Tibial artery (tissue), 4 donors: ENCODE measurements around the gene LYRM4.

Source experiments
- DNase-seq, 2 donors: peaks; one replicate each; pipeline ENCODE4 v3.0.0-alpha.2; 2019
- H3K27ac ChIP-seq, 2 donors: fragments of 200-600 bp; sonication (generic) in 1 of 2; 1 replicate in 1 of 2; 2 replicates in 1 of 2; pipeline ENCODE4 v1.5.1; 2018 to 2019; ENCODE audit warnings: mild to moderate bottlenecking in 1 of 2
- H3K27me3 ChIP-seq, 2 donors: fragments of 200-600 bp; sonication (generic) in 1 of 2; one replicate each; pipeline versions ENCODE4 v1.5.1 to v1.6.0; 2016 to 2019
- H3K36me3 ChIP-seq, 3 donors: fragments of 200-600 bp; sonication (generic) in 2 of 3; one replicate each; pipeline ENCODE4 v1.5.1; 2016 to 2019; ENCODE audit warnings: mild to moderate bottlenecking in 2 of 3
- H3K4me1 ChIP-seq, 4 donors: fragments of 200-600 bp; sonication (generic) in 2 of 4; 1 replicate in 3 of 4; 2 replicates in 1 of 4; pipeline ENCODE4 v1.5.1; 2016 to 2019
- H3K4me3 ChIP-seq, 2 donors: fragments of 200-600 bp; sonication (generic) in 1 of 2; 1 replicate in 1 of 2; 2 replicates in 1 of 2; pipeline ENCODE4 v1.5.1; 2018 to 2019; ENCODE audit warnings: mild to moderate bottlenecking in 2 of 2
- H3K9me3 ChIP-seq, 3 donors: fragments of 200-600 bp; sonication (generic) in 1 of 3; one replicate each; pipeline ENCODE4 v1.5.1; 2016 to 2019
- intact Hi-C: fragments of 100-400 bp; cut with DNase I; formaldehyde crosslinking; loops from one replicate; pipeline ENCODE4 v1.15.0; 2023; ENCODE audit warnings: low total_unique reads
- TF ChIP-seq, protein P1 (sequence below), 2 experiments: fragments of 200-600 bp in 1 of 2; fragments of 450-650 bp in 1 of 2; IDR thresholded peaks; one replicate each; pipeline ENCODE4 v1.5.1; 2017 to 2019; ENCODE audit warnings: antibody characterized with exemption in 2 of 2, mild to moderate bottlenecking in 1 of 2, moderate library complexity in 1 of 2

Gene LYRM4

DNA sequence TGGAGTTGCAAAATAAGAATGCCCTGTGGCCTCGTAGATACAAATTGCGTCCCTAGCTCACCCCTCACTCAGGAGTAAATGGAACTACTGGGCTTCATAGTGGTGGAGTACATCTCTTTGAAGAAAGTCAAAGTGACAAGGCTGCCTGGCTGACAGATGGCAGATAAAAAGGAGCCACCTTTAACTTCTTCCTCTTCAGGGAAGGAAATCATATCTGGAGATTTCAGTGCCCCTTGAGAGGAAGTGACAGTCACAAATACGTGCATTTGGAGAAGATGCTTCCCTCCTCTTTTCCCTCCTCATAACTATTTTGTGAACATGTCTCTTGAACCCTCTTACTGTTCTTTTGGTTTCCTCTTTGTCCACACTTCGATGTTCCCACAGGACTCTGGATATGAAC is 132.4 kb downstream of the LYRM4 start:
- peaks cover 0 to 12% (median 2%) of the 10 kb centered on the region in 4 donors for H3K4me1 ChIP-seq
- intact Hi-C loops: no loop called here
- DNase-seq: no peak

DNA sequence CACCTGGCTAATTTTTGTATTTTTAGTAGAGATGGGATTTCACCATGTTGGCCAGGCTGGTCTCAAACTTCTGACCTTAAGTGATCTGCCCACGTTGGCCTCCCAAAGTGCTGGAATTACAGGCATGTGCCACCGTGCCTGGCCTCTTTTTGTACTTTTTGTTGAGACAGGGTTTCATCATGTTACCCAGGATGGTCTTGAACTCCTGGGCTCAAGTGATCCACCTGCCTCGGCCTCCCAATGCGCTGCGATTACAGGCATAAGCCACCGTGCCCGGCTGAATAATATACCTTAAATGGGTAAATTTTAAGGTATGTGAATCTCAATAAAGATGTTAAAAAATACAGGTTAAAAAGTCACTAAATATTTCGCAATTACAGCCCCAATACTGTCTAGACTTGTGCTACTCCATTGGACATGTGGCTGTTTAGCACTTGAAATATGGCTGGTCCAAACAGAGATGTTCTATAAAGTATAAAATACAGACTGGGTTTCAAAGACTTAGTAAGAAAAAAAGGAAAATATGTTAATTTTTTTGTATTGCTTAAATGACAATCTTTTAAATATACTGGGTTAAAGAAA is 133.6 kb downstream of the LYRM4 start:
- Histone ChIP-seq H3K9me3 (no peaks in the 10 kb centered on the region), H3K27me3 (no peaks in the 10 kb centered on the region), H3K4me1 (peaks cover 0 to 4% (median 2%) of the 10 kb centered on the region in 4 donors), H3K27ac (no peak overlapping the region), H3K4me3 (no peak overlapping the region), H3K36me3 (no peaks in the 10 kb centered on the region)
- intact Hi-C loops: no loop called here
- DNase-seq: no peak
- TF ChIP-seq, protein P1, sequence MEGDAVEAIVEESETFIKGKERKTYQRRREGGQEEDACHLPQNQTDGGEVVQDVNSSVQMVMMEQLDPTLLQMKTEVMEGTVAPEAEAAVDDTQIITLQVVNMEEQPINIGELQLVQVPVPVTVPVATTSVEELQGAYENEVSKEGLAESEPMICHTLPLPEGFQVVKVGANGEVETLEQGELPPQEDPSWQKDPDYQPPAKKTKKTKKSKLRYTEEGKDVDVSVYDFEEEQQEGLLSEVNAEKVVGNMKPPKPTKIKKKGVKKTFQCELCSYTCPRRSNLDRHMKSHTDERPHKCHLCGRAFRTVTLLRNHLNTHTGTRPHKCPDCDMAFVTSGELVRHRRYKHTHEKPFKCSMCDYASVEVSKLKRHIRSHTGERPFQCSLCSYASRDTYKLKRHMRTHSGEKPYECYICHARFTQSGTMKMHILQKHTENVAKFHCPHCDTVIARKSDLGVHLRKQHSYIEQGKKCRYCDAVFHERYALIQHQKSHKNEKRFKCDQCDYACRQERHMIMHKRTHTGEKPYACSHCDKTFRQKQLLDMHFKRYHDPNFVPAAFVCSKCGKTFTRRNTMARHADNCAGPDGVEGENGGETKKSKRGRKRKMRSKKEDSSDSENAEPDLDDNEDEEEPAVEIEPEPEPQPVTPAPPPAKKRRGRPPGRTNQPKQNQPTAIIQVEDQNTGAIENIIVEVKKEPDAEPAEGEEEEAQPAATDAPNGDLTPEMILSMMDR (IDR thresholded peaks at IDR 0.05): no peak

More for the DNA sequence above, 132.4 kb downstream of the LYRM4 start:
- TF ChIP-seq, protein P1 (IDR thresholded peaks at IDR 0.05): no peak
- Histone ChIP-seq H3K27ac (no peak overlapping the region), H3K4me3 (no peak overlapping the region), H3K27me3 (no peaks in the 10 kb centered on the region), H3K36me3 (no peaks in the 10 kb centered on the region), H3K9me3 (no peaks in the 10 kb centered on the region)

DNA sequence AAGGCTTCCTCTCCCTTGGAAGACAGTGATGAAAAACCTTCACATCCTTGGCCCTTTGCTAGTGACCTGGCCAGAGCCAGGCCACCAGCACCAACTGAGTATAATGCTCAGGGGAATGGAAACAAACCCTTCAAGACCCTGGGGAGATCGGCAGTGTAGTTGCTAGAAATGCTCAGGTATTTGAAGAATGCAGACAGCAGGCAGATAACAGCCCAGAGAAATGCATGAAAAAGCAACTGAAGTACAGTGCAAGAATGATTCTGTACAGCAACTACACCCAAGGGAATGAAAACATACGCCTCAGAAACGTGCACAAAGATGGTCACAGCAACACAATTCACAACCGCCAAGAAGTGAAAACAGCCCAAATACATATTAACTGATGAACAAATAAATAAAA is 134.5 kb downstream of the LYRM4 start:
- TF ChIP-seq, protein P1 (IDR thresholded peaks at IDR 0.05): no peak

DNA sequence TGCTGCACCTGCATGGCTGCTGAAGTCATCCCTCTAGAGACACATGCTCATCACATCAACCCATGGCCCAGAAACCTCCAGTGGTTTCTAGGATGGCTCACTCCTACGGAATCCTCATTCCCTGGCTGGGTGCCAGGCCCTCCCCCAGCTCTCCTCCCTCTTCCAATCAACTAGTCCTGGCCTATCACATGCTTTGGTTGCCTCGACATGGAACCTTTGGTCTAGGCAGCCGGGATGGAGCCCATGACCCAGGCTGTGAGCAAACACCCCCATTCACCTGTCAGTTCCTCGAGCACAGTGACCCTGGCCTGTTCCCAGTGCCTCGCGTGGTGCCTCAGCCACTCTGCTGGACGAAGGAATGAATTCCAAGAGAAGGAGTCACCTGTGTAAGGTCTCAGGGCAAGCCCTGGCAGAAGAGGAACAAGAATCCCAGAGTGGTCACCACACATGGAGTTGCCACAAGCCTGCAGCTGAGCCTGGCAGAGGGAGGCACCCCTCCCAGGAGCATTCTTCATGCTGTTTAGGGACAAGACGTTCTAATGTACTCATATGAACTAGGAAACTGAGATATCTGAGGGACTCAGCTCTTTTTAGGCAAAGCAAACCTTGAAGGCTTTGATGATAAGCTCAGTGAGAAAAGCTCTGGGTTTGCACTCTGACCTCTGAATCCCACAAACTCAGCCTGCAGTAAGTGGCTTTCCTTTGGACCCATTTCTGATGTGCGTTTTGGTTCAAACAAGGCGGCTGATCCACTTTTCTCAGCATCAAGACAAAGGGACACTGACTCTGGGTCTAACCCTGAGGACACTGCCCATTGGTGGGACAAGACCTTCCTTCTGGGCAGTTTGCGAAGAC is 135.4 kb downstream of the LYRM4 start:
- Histone ChIP-seq H3K27ac (no peak overlapping the region), H3K4me1 (peaks cover 0 to 4% (median 2%) of the 10 kb centered on the region in 4 donors), H3K36me3 (no peaks in the 10 kb centered on the region), H3K27me3 (no peaks in the 10 kb centered on the region), H3K9me3 (no peaks in the 10 kb centered on the region), H3K4me3 (no peak overlapping the region)
- DNase-seq: no peak
- intact Hi-C loops: no loop called here
- TF ChIP-seq, protein P1 (IDR thresholded peaks at IDR 0.05): no peak

More for the DNA sequence above, 134.5 kb downstream of the LYRM4 start:
- intact Hi-C loops: no loop called here
- H3K36me3 ChIP-seq: no peaks in the 10 kb centered on the region
- H3K4me3 ChIP-seq: no peak overlapping the region
- H3K4me1 ChIP-seq: peaks cover 0 to 4% (median 2%) of the 10 kb centered on the region in 4 donors
- no peaks in the 10 kb centered on the region for H3K27me3 ChIP-seq
- no peak for DNase-seq
- no peak overlapping the region for H3K27ac ChIP-seq
- no peaks in the 10 kb centered on the region for H3K9me3 ChIP-seq

DNA sequence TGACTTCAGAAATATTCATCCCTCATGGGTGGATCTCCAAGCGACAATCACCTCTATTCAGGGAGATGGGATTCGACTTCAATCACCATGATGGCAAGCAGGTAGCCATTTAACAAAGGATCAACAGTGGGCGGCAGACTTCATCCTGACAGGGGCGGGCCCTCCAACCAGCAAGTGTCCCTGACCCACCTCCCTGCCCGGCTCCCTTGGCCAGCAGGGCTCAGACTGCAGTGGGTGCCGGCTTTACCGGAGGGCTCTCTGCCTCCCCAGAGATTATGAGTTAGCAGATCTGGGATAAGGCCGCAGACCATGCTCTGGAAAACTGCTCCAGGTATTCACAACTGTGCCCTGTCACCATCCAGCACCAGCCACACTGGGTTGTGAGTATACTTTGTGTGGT is 136.2 kb downstream of the LYRM4 start:
- intact Hi-C loops: no loop called here
- DNase-seq: no peak
- H3K36me3 ChIP-seq: no peaks in the 10 kb centered on the region
- no peak overlapping the region for H3K4me3 ChIP-seq
- H3K27me3 ChIP-seq: no peaks in the 10 kb centered on the region
- peaks cover 0 to 4% (median 2%) of the 10 kb centered on the region in 4 donors for H3K4me1 ChIP-seq
- H3K9me3 ChIP-seq: no peaks in the 10 kb centered on the region
- no peak overlapping the region for H3K27ac ChIP-seq
- TF ChIP-seq, protein P1 (IDR thresholded peaks at IDR 0.05): no peak
